IMR-90 (cell line): Measurements from ENCODE around the gene GSTM3. TPM values are rescaled to one million over a fixed set of nuclear protein-coding genes. Genes with fewer than 3 reads are reported as not detected.
A peak's percentile ranks its signal among the peaks of the same experiment; 100 is the strongest.

Source experiments
- ATAC-seq: fragments of 200-7000 bp; cut with Tn5 transposase; 2 replicates; pipeline ENCODE4 v1.9.1; 2020; ENCODE audit warnings: low read depth, mild to moderate bottlenecking, moderate library complexity
- BruUV-seq: library from RNA; stranded (reverse); fragments of 400-500 nt; replicated peaks from 2 replicates; lab custom pipeline; 2021; lab: Mats Ljungman, UMichigan
- CTCF ChIA-PET: fragments of 300-600 bp; formaldehyde crosslinking; extraction: SDS; loops from one replicate; lab custom pipeline; 2021; ENCODE audit warnings: antibody characterized with exemption; lab: Yijun Ruan, JAX
- POLR2A ChIA-PET: fragments of 300-600 bp; sonication (Branson Sonifier 250); formaldehyde crosslinking; loops from one replicate; lab custom pipeline; 2022; ENCODE audit warnings: antibody characterized with exemption; ENCODE audit not compliant: unreplicated experiment; lab: Charles Lee
- DNase-seq: peaks from one replicate; pipeline ENCODE4 v3.0.0; 2013
- H2AFZ ChIP-seq: replicated peaks from 2 replicates; pipeline ENCODE3; 2013; ENCODE audit warnings: low read length, mild to moderate bottlenecking; ENCODE audit not compliant: poor library complexity
- H2AK5ac ChIP-seq: 2 replicates; pipeline ENCODE4 v1.6.1; 2013; ENCODE audit warnings: low read depth, low read length, inconsistent platforms
- H2AK9ac ChIP-seq: replicated peaks from 2 replicates; pipeline ENCODE3; 2013; ENCODE audit warnings: mild to moderate bottlenecking, low read depth, low read length, moderate library complexity; ENCODE audit not compliant: poor library complexity
- H2BK120ac ChIP-seq: 2 replicates; pipeline ENCODE4 v1.6.1; 2013; ENCODE audit warnings: low read depth, low read length, inconsistent platforms
- H2BK15ac ChIP-seq: 3 replicates; pipeline ENCODE4 v1.6.1; 2013; ENCODE audit warnings: low read depth, low read length, inconsistent platforms
- H2BK20ac ChIP-seq: 2 replicates; pipeline ENCODE4 v1.6.1; 2013; ENCODE audit warnings: low read depth, mild to moderate bottlenecking, inconsistent platforms, low read length, moderate library complexity
- H2BK5ac ChIP-seq: 2 replicates; pipeline ENCODE4 v1.6.1; 2013; ENCODE audit warnings: mild to moderate bottlenecking, low read depth, low read length, inconsistent platforms; ENCODE audit not compliant: poor library complexity, severe bottlenecking
- H3K14ac ChIP-seq: replicated peaks from 2 replicates; pipeline ENCODE4 v1.6.1; 2013; ENCODE audit warnings: low read depth, low read length, inconsistent platforms
- H3K18ac ChIP-seq: 2 replicates; pipeline ENCODE4 v1.6.1; 2013; ENCODE audit warnings: low read depth, low read length, control low read depth
- H3K23ac ChIP-seq: 2 replicates; pipeline ENCODE4 v1.6.1; 2013; ENCODE audit warnings: low read depth, low read length, inconsistent platforms
- H3K27ac ChIP-seq: 2 replicates; pipeline ENCODE4 v1.5.1; 2013; ENCODE audit warnings: mild to moderate bottlenecking, control low read depth, low read length; ENCODE audit not compliant: insufficient read depth
- H3K27me3 ChIP-seq: 2 replicates; pipeline ENCODE4 v1.6.1; 2013; ENCODE audit warnings: low read length; ENCODE audit not compliant: control insufficient read depth, insufficient read depth
- H3K36me3 ChIP-seq: 2 replicates; pipeline ENCODE4 v1.6.1; 2013; ENCODE audit warnings: low read length, mixed read lengths; ENCODE audit not compliant: control insufficient read depth, insufficient read depth
- H3K4ac ChIP-seq: 2 replicates; pipeline ENCODE4 v1.6.1; 2013; ENCODE audit warnings: low read depth, low read length, inconsistent platforms
- H3K4me1 ChIP-seq: 2 replicates; pipeline ENCODE4 v1.6.1; 2013; ENCODE audit warnings: low read length, mixed read lengths; ENCODE audit not compliant: control insufficient read depth, insufficient read depth
- H3K4me2 ChIP-seq: 2 replicates; pipeline ENCODE4 v1.6.1; 2013; ENCODE audit warnings: low read depth, mild to moderate bottlenecking, control low read depth, low read length, moderate library complexity
- H3K4me3 ChIP-seq: 2 replicates; pipeline ENCODE4 v1.5.1; 2013; ENCODE audit warnings: low read depth, mild to moderate bottlenecking, control low read depth, low read length, moderate library complexity; ENCODE audit not compliant: insufficient read depth
- H3K56ac ChIP-seq: 2 replicates; pipeline ENCODE4 v1.6.1; 2013; ENCODE audit warnings: low read length, inconsistent platforms; ENCODE audit not compliant: insufficient read depth; ENCODE audit errors: extremely low read depth
- H3K79me1 ChIP-seq, 2 experiments: 2 replicates each; pipeline ENCODE4 v1.6.1; 2013; ENCODE audit warnings: low read length in 2 of 2, inconsistent platforms in 1 of 2, low read depth in 1 of 2
- H3K9ac ChIP-seq: 2 replicates; pipeline ENCODE4 v1.6.1; 2013; ENCODE audit warnings: low read depth, low read length, control low read depth
- H3K9me1 ChIP-seq: 2 replicates; pipeline ENCODE4 v1.6.1; 2013; ENCODE audit warnings: low read length, inconsistent platforms; ENCODE audit not compliant: insufficient read depth
- H3K9me3 ChIP-seq: 2 replicates; pipeline ENCODE4 v1.6.1; 2013; ENCODE audit warnings: low read length; ENCODE audit not compliant: control insufficient read depth, insufficient read depth
- H4K20me1 ChIP-seq: 2 replicates; pipeline ENCODE4 v1.6.1; 2013; ENCODE audit warnings: low read length, inconsistent platforms; ENCODE audit not compliant: insufficient read depth
- H4K5ac ChIP-seq: 2 replicates; pipeline ENCODE4 v1.6.1; 2013; ENCODE audit warnings: mild to moderate bottlenecking, low read depth, low read length, control low read depth
- H4K8ac ChIP-seq, 2 experiments: 2 replicates each; pipeline ENCODE4 v1.6.1; 2013; ENCODE audit warnings: low read depth in 2 of 2, low read length in 2 of 2, control low read depth in 1 of 2, inconsistent platforms in 1 of 2
- H4K91ac ChIP-seq: 2 replicates; pipeline ENCODE4 v1.6.1; 2013; ENCODE audit warnings: low read depth, low read length, inconsistent platforms; ENCODE audit not compliant: insufficient read depth
- CHD1 ChIP-seq: IDR thresholded peaks from 2 replicates; pipeline ENCODE4 v1.6.1; 2012; ENCODE audit warnings: low read depth, low read length, improper control_type of control experiment
- FOS ChIP-seq: fragments of 150-350 bp; IDR thresholded peaks from 2 replicates; pipeline ENCODE4 v1.6.1; 2016; ENCODE audit warnings: low read depth, low read length
- MAFK ChIP-seq: IDR thresholded peaks from 2 replicates; pipeline ENCODE4 v1.6.1; 2012; ENCODE audit warnings: low read depth, low read length, improper control_type of control experiment
- MAZ ChIP-seq: IDR thresholded peaks from 2 replicates; pipeline ENCODE4 v1.6.1; 2012; ENCODE audit warnings: low read depth, mild to moderate bottlenecking, low read length, improper control_type of control experiment, moderate library complexity, borderline replicate concordance
- MXI1 ChIP-seq: IDR thresholded peaks from 2 replicates; pipeline ENCODE4 v1.6.1; 2012; ENCODE audit warnings: low read depth, mild to moderate bottlenecking, low read length, moderate library complexity, borderline replicate concordance
- POLR2A ChIP-seq: IDR thresholded peaks from 2 replicates; pipeline ENCODE4 v1.6.1; 2012; ENCODE audit warnings: mild to moderate bottlenecking, low read depth, low read length
- RAD21 ChIP-seq: IDR thresholded peaks from 2 replicates; pipeline ENCODE4 v1.6.1; 2012; ENCODE audit warnings: low read length, improper control_type of control experiment
- USF2 ChIP-seq: fragments of 150-350 bp; IDR thresholded peaks from 2 replicates; pipeline ENCODE4 v1.6.1; 2017; ENCODE audit warnings: mild to moderate bottlenecking, antibody characterized with exemption, low read length, low read depth
- WGBS, 2 experiments: methylation state at CpG; one replicate each; pipeline versions ENCODE4 v1.1.5 to v1.1.7; 2013; ENCODE audit warnings: missing lambda C conversion rate in 2 of 2; ENCODE audit not compliant: insufficient read length in 1 of 2; ENCODE audit errors: extremely low coverage in 2 of 2; 5-methylcytosine and 5-hydroxymethylcytosine counted together
- dilution Hi-C: fragments of 300-500 bp; cut with HindIII; formaldehyde crosslinking; loops from one replicate; pipeline ENCODE4 v1.14.3; 2018; ENCODE audit warnings: low sequenced_read_pairs; ENCODE audit not compliant: unreplicated experiment
- in situ Hi-C: fragments of 300-500 bp; cut with MboI; formaldehyde crosslinking; loops from 3 replicates; pipeline ENCODE4 v1.14.3; 2019; ENCODE audit warnings: low sequenced_read_pairs, inconsistent platforms, mixed read lengths
- intact Hi-C: fragments of 100-400 bp; cut with micrococcal nuclease; formaldehyde crosslinking; loops from 2 replicates; pipeline ENCODE4 v1.10.0; 2022
- polyA plus RNA-seq, 3 experiments: library from polyadenylated mRNA; depleted of rRNA; stranded (reverse); fragments of >200 nt; gene quantifications; 2 replicates each; pipeline ENCODE4 v1.2.3, GENCODE V29; 2012; ENCODE audit warnings: low replicate concordance in 1 of 3
- total RNA-seq: library from RNA; depleted of rRNA; stranded (reverse); fragments of >200 nt; gene quantifications from 2 replicates; pipeline ENCODE4 v1.2.3, GENCODE V29; 2012
- TF ChIP-seq, protein P1 (sequence below): conservative IDR thresholded peaks from 2 replicates; pipeline ENCODE4 v1.5.1; 2012; ENCODE audit warnings: mild to moderate bottlenecking, low read depth, low read length, improper control_type of control experiment

GSTM3 gene
- total and polyA plus RNA-seq, 2 of the 4 experiments (the other 2 are of a cell fraction) = 102 to 131 TPM

DNA sequence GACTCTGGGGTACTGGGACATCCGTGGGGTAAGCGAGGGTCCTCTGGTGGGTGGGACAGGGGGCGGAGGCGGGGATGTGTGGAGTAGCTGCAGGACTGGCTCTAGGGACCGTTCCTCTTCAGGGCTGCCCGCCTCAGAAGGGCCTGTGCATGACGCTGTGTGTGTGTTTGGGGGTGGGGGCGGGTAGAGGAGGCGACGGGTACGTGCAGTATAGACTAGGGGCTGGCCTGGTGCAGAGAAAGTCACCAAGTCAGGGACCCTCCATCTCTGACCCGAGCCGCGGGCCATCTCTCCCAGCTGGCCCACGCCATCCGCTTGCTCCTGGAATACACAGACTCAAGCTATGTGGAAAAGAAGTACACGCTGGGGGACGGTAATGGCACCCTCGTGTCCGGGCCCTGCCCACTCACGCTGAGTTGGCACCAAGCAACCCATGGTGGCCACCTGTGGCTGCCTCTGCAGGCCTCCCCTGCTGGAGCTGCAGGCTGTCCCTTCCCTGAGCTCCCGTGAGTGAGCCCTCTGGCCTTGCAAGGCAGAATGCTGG is 28.4 kb downstream of the GSTM3 start:
- H2AK5ac ChIP-seq = no peak overlapping the region
- CTCF ChIA-PET = interaction anchor here (0.6 kb wide), 1 partner anchor 308 kb away, joined by 9 read pairs; no protein-coding TSS in a partner anchor
- no peak overlapping the region for H4K8ac ChIP-seq
- no peaks in the 10 kb centered on the region for H3K36me3 ChIP-seq
- no peak overlapping the region for H4K91ac ChIP-seq
- POLR2A ChIA-PET = no interaction called here
- H3K9me1 ChIP-seq = no peaks in the 10 kb centered on the region
- dilution Hi-C loops = no loop called here
- no peak overlapping the region for H3K4me2 ChIP-seq
- no TSS peak for BruUV-seq
- in situ Hi-C loops = no loop called here
- no peak overlapping the region for H3K4ac ChIP-seq
- peak overlapping the region; percentile 72 for H2AFZ ChIP-seq
- peaks cover 6% of the 10 kb centered on the region for H3K9me3 ChIP-seq
- H3K4me3 ChIP-seq = no peak overlapping the region
- no peaks in the 10 kb centered on the region for H3K4me1 ChIP-seq
- ATAC-seq = peak; percentile 14; the same call in 1 of the 2 replicates
- intact Hi-C loops = no loop called here
- no peaks in the 10 kb centered on the region for H3K79me1 ChIP-seq
- WGBS, 2 experiments = 39% methylated on average over 17 of the region's 22 CpGs; no CpG with 5 or more reads in 1 of the 2 experiments
- no peak overlapping the region for H2AK9ac ChIP-seq
- no peak overlapping the region for H3K18ac ChIP-seq
- H3K23ac ChIP-seq = no peak overlapping the region
- no peaks in the 10 kb centered on the region for H4K20me1 ChIP-seq
- H2BK5ac ChIP-seq = no peak overlapping the region
- TF ChIP-seq MAZ = no peak
- TF ChIP-seq RAD21 = no peak
- TF ChIP-seq MAFK = no peak
- no peak for TF ChIP-seq USF2
- no peak for TF ChIP-seq FOS
- no peak for TF ChIP-seq POLR2A
- TF ChIP-seq MXI1 = no peak
- TF ChIP-seq, protein P1, sequence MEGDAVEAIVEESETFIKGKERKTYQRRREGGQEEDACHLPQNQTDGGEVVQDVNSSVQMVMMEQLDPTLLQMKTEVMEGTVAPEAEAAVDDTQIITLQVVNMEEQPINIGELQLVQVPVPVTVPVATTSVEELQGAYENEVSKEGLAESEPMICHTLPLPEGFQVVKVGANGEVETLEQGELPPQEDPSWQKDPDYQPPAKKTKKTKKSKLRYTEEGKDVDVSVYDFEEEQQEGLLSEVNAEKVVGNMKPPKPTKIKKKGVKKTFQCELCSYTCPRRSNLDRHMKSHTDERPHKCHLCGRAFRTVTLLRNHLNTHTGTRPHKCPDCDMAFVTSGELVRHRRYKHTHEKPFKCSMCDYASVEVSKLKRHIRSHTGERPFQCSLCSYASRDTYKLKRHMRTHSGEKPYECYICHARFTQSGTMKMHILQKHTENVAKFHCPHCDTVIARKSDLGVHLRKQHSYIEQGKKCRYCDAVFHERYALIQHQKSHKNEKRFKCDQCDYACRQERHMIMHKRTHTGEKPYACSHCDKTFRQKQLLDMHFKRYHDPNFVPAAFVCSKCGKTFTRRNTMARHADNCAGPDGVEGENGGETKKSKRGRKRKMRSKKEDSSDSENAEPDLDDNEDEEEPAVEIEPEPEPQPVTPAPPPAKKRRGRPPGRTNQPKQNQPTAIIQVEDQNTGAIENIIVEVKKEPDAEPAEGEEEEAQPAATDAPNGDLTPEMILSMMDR = no peak
- TF ChIP-seq CHD1 = no peak
- no peak overlapping the region for H3K56ac ChIP-seq
- no peak overlapping the region for H4K5ac ChIP-seq
- H3K27me3 ChIP-seq = no peaks in the 10 kb centered on the region; the same call in 1 of the 2 replicates
- H2BK120ac ChIP-seq = no peak overlapping the region
- no peak overlapping the region for H3K27ac ChIP-seq
- H2BK15ac ChIP-seq = no peak overlapping the region
- no peak overlapping the region for H3K14ac ChIP-seq
- DNase-seq = no peak
- H3K9ac ChIP-seq = no peak overlapping the region
- no peak overlapping the region for H2BK20ac ChIP-seq
